K562 (cell line): ENCODE measurements around the gene LPIN1. TPM values are rescaled to one million over a fixed set of nuclear protein-coding genes. Genes with fewer than 3 reads are reported as not detected.
A peak's percentile ranks its signal among the peaks of the same experiment; 100 is the strongest.

Experiments used
- ARID4B ChIP-seq: sonication (generic); formaldehyde crosslinking; IDR thresholded peaks from 2 replicates; pipeline ENCODE4 v1.8.0; 2022; ENCODE audit warnings: mild to moderate bottlenecking, missing genetic modification reagents
- BCOR ChIP-seq: fragments of 450-650 bp; IDR thresholded peaks from 2 replicates; pipeline ENCODE4 v1.6.1; 2016
- FOXM1 ChIP-seq, 2 experiments: fragments of 450-650 bp in 1 of 2; sonication (generic) in 1 of 2; formaldehyde crosslinking in 1 of 2; IDR thresholded peaks; 2 replicates each; pipeline versions ENCODE4 v1.6.1 to v1.9.0; 2017 to 2022; ENCODE audit warnings: low read depth in 2 of 2, mild to moderate bottlenecking in 2 of 2, missing genetic modification reagents in 1 of 2, moderate library complexity in 1 of 2
- HMGXB4 ChIP-seq: sonication (generic); formaldehyde crosslinking; IDR thresholded peaks from 2 replicates; pipeline ENCODE4 v1.8.1; 2023; ENCODE audit warnings: mild to moderate bottlenecking, missing genetic modification reagents
- L3MBTL2 ChIP-seq: fragments of 450-650 bp; IDR thresholded peaks from 2 replicates; pipeline ENCODE4 v1.6.1; 2016; ENCODE audit warnings: mild to moderate bottlenecking, moderate library complexity
- MYC ChIP-seq, 2 experiments: fragments of 250-450 bp in 1 of 2; sonication (Bioruptor Pico) in 1 of 2; IDR thresholded peaks; 2 replicates each; pipeline versions ENCODE4 v1.5.1 to v1.6.1; 2012 to 2021; ENCODE audit warnings: low read depth in 2 of 2, borderline replicate concordance in 1 of 2, improper control_type of control experiment in 1 of 2, low read length in 1 of 2, mild to moderate bottlenecking in 1 of 2, moderate library complexity in 1 of 2
- SOX6 ChIP-seq: fragments of 450-650 bp; IDR thresholded peaks from 2 replicates; pipeline ENCODE4 v1.6.1; 2014; ENCODE audit warnings: mild to moderate bottlenecking
- TBL1XR1 ChIP-seq, 2 experiments: IDR thresholded peaks; 2 replicates each; pipeline ENCODE4 v1.6.1; 2012; ENCODE audit warnings: improper control_type of control experiment in 2 of 2, low read length in 2 of 2, mild to moderate bottlenecking in 1 of 2
- USF1 ChIP-seq: sonication (generic); formaldehyde crosslinking; IDR thresholded peaks from 2 replicates; pipeline ENCODE4 v1.9.0; 2022; ENCODE audit warnings: mild to moderate bottlenecking, missing genetic modification reagents
- ZNF12 ChIP-seq: sonication (generic); formaldehyde crosslinking; IDR thresholded peaks from 2 replicates; pipeline ENCODE4 v1.4.0; 2020; ENCODE audit warnings: mild to moderate bottlenecking, missing genetic modification reagents
- ZNF609 ChIP-seq: sonication (generic); formaldehyde crosslinking; IDR thresholded peaks from 2 replicates; pipeline ENCODE4 v1.8.1; 2023; ENCODE audit warnings: missing genetic modification reagents, mild to moderate bottlenecking, borderline replicate concordance
- ZNF639 ChIP-seq, 2 experiments: fragments of 200-800 bp in 1 of 2; sonication (Bioruptor generic) in 1 of 2; sonication (generic) in 1 of 2; formaldehyde crosslinking in 1 of 2; IDR thresholded peaks in 1 of 2; conservative IDR thresholded peaks in 1 of 2; 2 replicates each; pipeline versions ENCODE4 v1.5.0 to v1.6.1; 2016 to 2020; ENCODE audit warnings: missing compliant biosample characterization in 1 of 2, missing genetic modification characterization in 1 of 2, missing genetic modification reagents in 1 of 2
- polyA plus RNA-seq, 8 experiments: library from polyadenylated mRNA; depleted of rRNA in 4 of 8; stranded (reverse) in 5 of 8; unstranded in 3 of 8; fragments of >200 nt; fragmentation: Nextera tagmentation in 2 of 8; fragmentation: Illumina TruSeq in 1 of 8; extraction: Ambion mirVana in 2 of 8; extraction: Trizol in 1 of 8; gene quantifications; 2 replicates each; pipeline versions ENCODE4 v1.2.1 to v1.2.3, GENCODE V29; 2011 to 2014; ENCODE audit warnings: inconsistent platforms in 1 of 8, missing spikeins in 1 of 8
- total RNA-seq, 7 experiments: library from RNA; depleted of rRNA in 6 of 7; stranded (reverse); fragments of >200 nt in 6 of 7; fragmentation: Illumina TruSeq in 2 of 7; extraction: Trizol in 2 of 7; gene quantifications; 2 replicates each; pipeline versions ENCODE4 v1.2.1 to v1.2.3, GENCODE V29; 2011 to 2021; ENCODE audit warnings: low replicate concordance in 1 of 7

LPIN1 gene
- total and polyA plus RNA-seq, 9 of the 15 experiments (the other 6 are each of a cell fraction or from before 2014, with no cell fraction given), result 9.2 to 84.0 (median 27.8) TPM

GRCh38 chr2:11746376-11746806 is at the start of gene LPIN1 (continued):
- TF ChIP-seq ZNF609 (CRISPR knock-in tag), result no peak
- TF ChIP-seq ZNF12 (CRISPR knock-in tag), result no peak
- TF ChIP-seq FOXM1 (IDR thresholded peaks at IDR 0.05; ENCODE audit: low read depth), result peak; percentile 21; the same call in 1 of the 2 replicates
- no peak for TF ChIP-seq FOXM1 (CRISPR knock-in tag; IDR thresholded peaks at IDR 0.05; ENCODE audit: low read depth)
- peak; percentile 41; the same call in 1 of the 2 replicates for TF ChIP-seq MYC (IDR thresholded peaks at IDR 0.05; ENCODE audit: low read depth, low read length)
- TF ChIP-seq MYC (CRISPR knock-in tag; IDR thresholded peaks at IDR 0.05; ENCODE audit: borderline replicate concordance, low read depth), result no peak
- TF ChIP-seq TBL1XR1 (IDR thresholded peaks at IDR 0.05; ENCODE audit: low read length in 2 of 2), result no peak
- no peak for TF ChIP-seq BCOR
- TF ChIP-seq ZNF639 (CRISPR knock-in tag; conservative IDR thresholded peaks at IDR 0.05 in 1 of 2, IDR thresholded peaks at IDR 0.05 in 1 of 2), result peak in 1 of 2 experiments; percentile 47; a peak in 1 of 4 replicates
- no peak; the same call in 1 of the 2 replicates for TF ChIP-seq SOX6
- TF ChIP-seq L3MBTL2, result peak; percentile 27; the same call in 1 of the 2 replicates
- TF ChIP-seq HMGXB4 (CRISPR knock-in tag), result peak; percentile 75; the same call in 1 of the 2 replicates
- peak; percentile 82; the same call in 1 of the 2 replicates for TF ChIP-seq ARID4B (CRISPR knock-in tag)
- TF ChIP-seq USF1 (CRISPR knock-in tag), result no peak
